HL-60 (cell line): ENCODE measurements around the gene L3MBTL3.

Experiments
- POLR2AphosphoS5 ChIP-seq: IDR thresholded peaks from 2 replicates; pipeline ENCODE4 v1.6.1; 2012; ENCODE audit warnings: low read depth
- REST ChIP-seq: IDR thresholded peaks from 2 replicates; pipeline ENCODE4 v1.6.1; 2012; ENCODE audit warnings: low read depth; ENCODE audit not compliant: insufficient replicate concordance
- SPI1 ChIP-seq: IDR thresholded peaks from 2 replicates; pipeline ENCODE4 v1.6.1; 2012; ENCODE audit warnings: low read depth, mild to moderate bottlenecking, borderline replicate concordance
- TF ChIP-seq, protein P1 (sequence below): IDR thresholded peaks from one replicate; pipeline ENCODE4 v1.5.1; 2011; ENCODE audit warnings: low read length, control low read depth, inconsistent platforms; ENCODE audit not compliant: insufficient read depth

GRCh38 chr6:130158056-130158455 lies 139.7 kb downstream of the L3MBTL3 start:
- TF ChIP-seq, protein P1, sequence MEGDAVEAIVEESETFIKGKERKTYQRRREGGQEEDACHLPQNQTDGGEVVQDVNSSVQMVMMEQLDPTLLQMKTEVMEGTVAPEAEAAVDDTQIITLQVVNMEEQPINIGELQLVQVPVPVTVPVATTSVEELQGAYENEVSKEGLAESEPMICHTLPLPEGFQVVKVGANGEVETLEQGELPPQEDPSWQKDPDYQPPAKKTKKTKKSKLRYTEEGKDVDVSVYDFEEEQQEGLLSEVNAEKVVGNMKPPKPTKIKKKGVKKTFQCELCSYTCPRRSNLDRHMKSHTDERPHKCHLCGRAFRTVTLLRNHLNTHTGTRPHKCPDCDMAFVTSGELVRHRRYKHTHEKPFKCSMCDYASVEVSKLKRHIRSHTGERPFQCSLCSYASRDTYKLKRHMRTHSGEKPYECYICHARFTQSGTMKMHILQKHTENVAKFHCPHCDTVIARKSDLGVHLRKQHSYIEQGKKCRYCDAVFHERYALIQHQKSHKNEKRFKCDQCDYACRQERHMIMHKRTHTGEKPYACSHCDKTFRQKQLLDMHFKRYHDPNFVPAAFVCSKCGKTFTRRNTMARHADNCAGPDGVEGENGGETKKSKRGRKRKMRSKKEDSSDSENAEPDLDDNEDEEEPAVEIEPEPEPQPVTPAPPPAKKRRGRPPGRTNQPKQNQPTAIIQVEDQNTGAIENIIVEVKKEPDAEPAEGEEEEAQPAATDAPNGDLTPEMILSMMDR = no peak
- TF ChIP-seq POLR2AphosphoS5 (no peak), REST (no peak), SPI1 (no peak)
